Measurements from ENCODE around the gene CLTB. TPM values are rescaled to one million over a fixed set of nuclear protein-coding genes. Genes with fewer than 3 reads are reported as not detected.

The CLTB gene
- total and polyA plus RNA-seq, 2 of the 8 experiments (the other 6 are each of a cell fraction or from before 2014, with no cell fraction given): 25.9 to 34.9 TPM

DNA sequence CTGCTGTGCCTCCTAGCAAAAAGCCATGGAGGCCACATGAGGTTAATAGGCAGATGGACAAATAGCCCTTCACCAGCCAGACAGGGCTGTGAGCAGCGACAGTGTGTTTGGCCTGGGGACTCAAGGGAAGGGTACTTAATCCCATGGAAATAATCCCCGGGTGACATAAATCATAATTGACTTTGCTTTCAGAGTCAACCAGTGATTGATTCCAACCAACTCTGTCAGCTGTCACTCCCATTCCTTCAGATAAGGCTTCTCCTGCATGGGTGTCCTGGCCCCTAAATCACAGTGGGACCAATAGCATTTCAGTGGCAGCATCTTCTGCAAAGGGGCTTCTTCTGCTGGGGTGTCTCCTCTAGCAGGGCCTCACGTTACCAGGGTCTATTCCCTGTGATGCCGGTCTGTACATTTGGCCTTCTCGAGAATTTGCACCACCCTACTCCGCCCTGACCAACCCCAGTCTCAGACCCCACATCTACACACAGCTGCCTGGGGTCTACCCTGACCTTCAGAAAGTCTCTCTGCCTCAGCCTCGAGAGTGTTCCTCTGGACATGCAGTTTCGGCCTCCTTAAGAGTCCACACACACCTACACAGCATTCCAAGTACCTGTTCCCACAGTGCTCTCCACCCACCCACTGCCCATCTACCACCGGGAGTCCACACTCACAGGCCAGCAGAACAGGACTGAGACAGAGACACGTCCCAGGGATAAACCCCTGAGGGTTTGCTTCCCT is 3.7 kb downstream of the CLTB start:
- Histone ChIP-seq H2BK5ac (ENCODE audit: low read depth, low read length) (no peak overlapping the region), H3K9me3 (ENCODE audit: insufficient read depth in 2 of 2, low read depth in 1 of 2, low read length in 1 of 2) (no peaks in the 10 kb centered on the region), H3K4me3 (ENCODE audit: extremely low read depth in 1 of 4, insufficient read depth in 2 of 4, low read depth in 3 of 4, low read length in 4 of 4) (no peak overlapping the region), H3K4me1 (replicated peaks in 1 of 4; ENCODE audit: control insufficient read depth in 3 of 4, insufficient read depth in 4 of 4, low read length in 3 of 4) (peaks cover 0 to 3% (median 0%) of the 10 kb centered on the region in 4 experiments; a peak in 4 of 7 replicates), H4K91ac (replicated peaks; ENCODE audit: insufficient read length, low read length) (no peak overlapping the region), H3K36me3 (ENCODE audit: control insufficient read depth in 2 of 4, insufficient read depth in 4 of 4, low read length in 3 of 4) (0 out of 8 replicates have a peak, but pooled peaks cover 0 to 2% (median 0%) of the 10 kb centered on the region in 4 experiments), H3K27me3 (replicated peaks in 1 of 4; ENCODE audit: control insufficient read depth in 3 of 4, extremely low read depth in 1 of 4, insufficient read depth in 3 of 4, low read length in 3 of 4) (peaks cover 0 to 10% (median 9%) of the 10 kb centered on the region in 4 experiments; a peak in 5 of 7 replicates), H4K8ac (ENCODE audit: extremely low read depth, insufficient read depth, low read length) (no peak overlapping the region), H3K14ac (ENCODE audit: insufficient read length) (no peak overlapping the region), H2BK20ac (ENCODE audit: low read length) (no peak overlapping the region), H3K23ac (ENCODE audit: insufficient read length) (no peak overlapping the region), H2AK5ac (ENCODE audit: low read depth, low read length) (no peak overlapping the region), H3K23me2 (ENCODE audit: low read depth, low read length) (no peaks in the 10 kb centered on the region; the same call in 1 of the 2 replicates), H3K4ac (replicated peaks; ENCODE audit: insufficient read length, low read depth, low read length) (no peak overlapping the region), H2BK120ac (replicated peaks; ENCODE audit: low read depth, low read length) (no peak overlapping the region), H2BK12ac (ENCODE audit: low read depth, low read length) (no peak overlapping the region), H2AFZ (ENCODE audit: low read length) (no peak overlapping the region), H3K79me1 (ENCODE audit: low read depth, low read length) (no peaks in the 10 kb centered on the region), H3K79me2 (ENCODE audit: control insufficient read depth in 1 of 2, insufficient read depth in 2 of 2, low read length in 2 of 2) (no peaks in the 10 kb centered on the region), H3K9ac (replicated peaks in 1 of 4; ENCODE audit: extremely low read depth in 1 of 4, low read depth in 3 of 4, low read length in 3 of 4) (no peak overlapping the region), H4K20me1 (replicated peaks in 1 of 2; ENCODE audit: control insufficient read depth in 1 of 2, insufficient read depth in 2 of 2, low read length in 2 of 2) (peaks cover 0 to 2% of the 10 kb centered on the region in 2 experiments), H2BK15ac (ENCODE audit: low read length) (no peak overlapping the region), H3K4me2 (ENCODE audit: insufficient read depth in 1 of 2, low read depth in 2 of 2, low read length in 2 of 2) (no peak overlapping the region), H3K27ac (ENCODE audit: low read depth, low read length) (no peak overlapping the region), H3K56ac (replicated peaks; ENCODE audit: insufficient read length, low read depth, low read length) (no peak overlapping the region), H4K5ac (ENCODE audit: insufficient read length, low read depth, low read length) (no peak overlapping the region), H3K18ac (ENCODE audit: extremely low read depth, low read length) (no peak overlapping the region)
- TF ChIP-seq SP1 (IDR thresholded peaks at IDR 0.05; ENCODE audit: low read depth, low read length) (no peak), TCF12 (IDR thresholded peaks at IDR 0.05; ENCODE audit: low read depth, low read length) (no peak), RNF2 (IDR thresholded peaks at IDR 0.05; ENCODE audit: borderline replicate concordance, low read depth, low read length, missing control alignments, poor library complexity, severe bottlenecking) (no peak), HDAC6 (IDR thresholded peaks at IDR 0.05; ENCODE audit: low read depth, low read length) (no peak), KDM1A (IDR thresholded peaks at IDR 0.05; ENCODE audit: borderline replicate concordance, low read length) (no peak)
- TF ChIP-seq, protein P1, sequence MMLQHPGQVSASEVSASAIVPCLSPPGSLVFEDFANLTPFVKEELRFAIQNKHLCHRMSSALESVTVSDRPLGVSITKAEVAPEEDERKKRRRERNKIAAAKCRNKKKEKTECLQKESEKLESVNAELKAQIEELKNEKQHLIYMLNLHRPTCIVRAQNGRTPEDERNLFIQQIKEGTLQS (IDR thresholded peaks at IDR 0.05; ENCODE audit: insufficient read depth, low read depth, low read length): no peak
- WGBS, 2 experiments (ENCODE audit: extremely low coverage in 1 of 2, insufficient coverage in 1 of 2, insufficient read length in 1 of 2, insufficient replicate concordance in 2 of 2, low coverage in 1 of 2, low lambda C conversion rate in 2 of 2, missing lambda C conversion rate in 1 of 2): 88% methylated on average over 10 of the region's 10 CpGs; no CpG with 5 or more reads in 1 of the 2 experiments
- FAIRE-seq (no peak), DNase-seq (ENCODE audit: low read depth in 1 of 2, low spot score in 2 of 2) (no peak)
- POLR2A ChIA-PET (ENCODE audit: partially characterized antibody): no interaction called here
- CTCF ChIA-PET (ENCODE audit: partially characterized antibody): interaction anchor here (0.6 kb wide), 1 partner anchor 40 kb away, joined by 3 read pairs; no protein-coding TSS in a partner anchor

Measured in H1 (cell line).